ENCODE results near the gene CXorf58. TPM values are rescaled to one million over a fixed set of nuclear protein-coding genes. Genes with fewer than 3 reads are reported as not detected.
"Not testable (repeated sequence)": the region's sequence is repeated elsewhere in the genome, so short reads cannot be mapped to it uniquely, and the experiment has no call there.

CXorf58 gene
- total RNA-seq, result not detected
- not detected for polyA plus RNA-seq
- not detected for total RNA-seq

- Mint-ChIP-seq H3K27me3 (no peaks in the 10 kb centered on the region), H3K27ac (peak within 1 kb of the TSS; percentile 85 to 94 (median 90)), H3K4me1 (peaks cover 0 to 17% (median 8%) of the 10 kb centered on the region in 7 donors), H3K4me3 (peak within 1 kb of the TSS; percentile 79 to 88 (median 83)), H3K9me3 (no peaks in the 10 kb centered on the region), H3K36me3 (peaks cover 0 to 3% (median 0%) of the 10 kb centered on the region in 5 donors)
- POLR2A ChIA-PET, result interaction anchor here (0.6 to 3.5 kb wide), 7 partner anchors 45 to 152 kb away, joined by 3 to 28 read pairs (median 3); partner anchors contain the start of genes EIF2S3 and SAT1
- intact Hi-C loops (cut with micrococcal nuclease), result loop anchor here (1.0 to 10.0 kb wide), 12 partner anchors 24 to 785 kb away; partner anchors contain the start of genes EIF2S3 (in 2 of the 2), PRDX4 (in 2 of the 2), SAT1 (in 2 of the 2) and PDK3 (in 1 of the 2)
- CTCF ChIA-PET, result interaction anchor here (0.5 to 2.5 kb wide), 10 partner anchors 18 to 150 kb away, joined by 3 to 16 read pairs (median 4); partner anchors contain the start of gene EIF2S3
- Histone ChIP-seq H3K4me1 (ENCODE audit: control insufficient read depth in 2 of 2, insufficient read depth in 2 of 2, low read length in 2 of 2) (peaks cover 10 to 16% of the 10 kb centered on the region in 2 donors), H3K9me3 (ENCODE audit: control insufficient read depth in 2 of 3, low read length in 3 of 3) (no peaks in the 10 kb centered on the region), H3K27me3 (ENCODE audit: control insufficient read depth in 2 of 2, insufficient read depth in 2 of 2, low read length in 2 of 2) (no peaks in the 10 kb centered on the region), H3K36me3 (ENCODE audit: control insufficient read depth in 2 of 3, insufficient read depth in 3 of 3, low read length in 3 of 3) (no peaks in the 10 kb centered on the region), H3K27ac (ENCODE audit: low read depth, low read length) (peak within 1 kb of the TSS; percentile 88), H3K4me3 (ENCODE audit: low read length) (peak within 1 kb of the TSS; percentile 62)
- peak; percentile 95 for ATAC-seq
- DNase-seq, result peak; percentile 80 to 94 (median 91)
Observed at GRCh38 chrX:23907498-23908218, at the start of gene CXorf58, which contains the start of gene APOO. CXorf58 (plus strand) TSS chrX:23908006; CDS start chrX:23910303, 2,297 bp downstream. APOO (minus strand) TSS chrX:23907938; CDS start chrX:23907702, 236 bp downstream.

DNA sequence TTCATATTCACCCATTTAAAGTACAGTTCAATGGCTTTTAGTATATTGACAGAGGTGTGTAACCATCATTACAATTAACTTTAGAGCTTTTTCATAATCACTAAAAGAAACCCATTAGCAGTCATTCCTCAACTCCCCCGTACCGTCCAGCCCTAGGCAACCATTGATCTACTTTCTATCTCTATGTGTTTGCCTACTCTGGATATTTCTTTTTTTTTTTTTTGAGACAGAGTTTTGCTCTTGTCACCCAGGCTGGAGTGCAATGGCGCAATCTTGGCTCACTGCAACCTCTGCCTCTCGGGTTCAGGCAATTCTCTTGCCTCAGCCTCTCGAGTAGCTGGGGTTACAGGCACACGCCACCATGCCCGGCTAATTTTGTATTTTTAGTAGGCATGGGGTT is 48.6 kb upstream of the CXorf58 start:
- H3K27me3 Mint-ChIP-seq; H3K4me3 Mint-ChIP-seq; CTCF ChIA-PET; H3K4me1 ChIP-seq (ENCODE audit: control insufficient read depth in 2 of 2, insufficient read depth in 2 of 2, low read length in 2 of 2); H3K9me3 ChIP-seq (ENCODE audit: control insufficient read depth in 2 of 3, low read length in 3 of 3); H3K27ac Mint-ChIP-seq; intact Hi-C loops (cut with micrococcal nuclease); H3K4me3 ChIP-seq (ENCODE audit: low read length); ATAC-seq; H3K36me3 ChIP-seq (ENCODE audit: control insufficient read depth in 2 of 3, insufficient read depth in 3 of 3, low read length in 3 of 3); H3K27ac ChIP-seq (ENCODE audit: low read depth, low read length); H3K27me3 ChIP-seq (ENCODE audit: control insufficient read depth in 2 of 2, insufficient read depth in 2 of 2, low read length in 2 of 2); H3K4me1 Mint-ChIP-seq; H3K9me3 Mint-ChIP-seq; DNase-seq: not testable (repeated sequence)
- H3K36me3 Mint-ChIP-seq, result peaks cover 0 to 16% (median 10%) of the 10 kb centered on the region in 5 donors
- POLR2A ChIA-PET, result interaction anchor here (0.7 kb wide), 1 partner anchor 107 kb away, joined by 4 read pairs; no protein-coding TSS in a partner anchor

GRCh38 chrX:23861215-23861896 is 46.5 kb upstream of the CXorf58 start:
- intact Hi-C loops (cut with micrococcal nuclease), result no loop called here
- ATAC-seq (no peak), DNase-seq (no peak)
- H3K9me3 ChIP-seq (ENCODE audit: control insufficient read depth in 2 of 3, low read length in 3 of 3), result no peaks in the 10 kb centered on the region
- no peaks in the 10 kb centered on the region for H3K27me3 ChIP-seq (ENCODE audit: control insufficient read depth in 2 of 2, insufficient read depth in 2 of 2, low read length in 2 of 2)
- H3K4me3 Mint-ChIP-seq, result no peak overlapping the region
- H3K27ac Mint-ChIP-seq, result no peak overlapping the region
- H3K27ac ChIP-seq (ENCODE audit: low read depth, low read length), result no peak overlapping the region
- H3K27me3 Mint-ChIP-seq, result no peaks in the 10 kb centered on the region
- no peak overlapping the region for H3K4me3 ChIP-seq (ENCODE audit: low read length)
- H3K4me1 ChIP-seq (ENCODE audit: control insufficient read depth in 2 of 2, insufficient read depth in 2 of 2, low read length in 2 of 2), result no peaks in the 10 kb centered on the region
- H3K36me3 Mint-ChIP-seq, result peaks cover 0 to 16% (median 10%) of the 10 kb centered on the region in 5 donors
- H3K36me3 ChIP-seq (ENCODE audit: control insufficient read depth in 2 of 3, insufficient read depth in 3 of 3, low read length in 3 of 3), result no peaks in the 10 kb centered on the region
- peaks cover 0 to 1% (median 0%) of the 10 kb centered on the region in 11 donors for H3K9me3 Mint-ChIP-seq
- POLR2A ChIA-PET, result no interaction called here
- peaks cover 0 to 7% (median 0%) of the 10 kb centered on the region in 7 donors for H3K4me1 Mint-ChIP-seq
- CTCF ChIA-PET, result interaction anchor here (0.6 kb wide), 1 partner anchor 494 kb away, joined by 4 read pairs; no protein-coding TSS in a partner anchor

DNA sequence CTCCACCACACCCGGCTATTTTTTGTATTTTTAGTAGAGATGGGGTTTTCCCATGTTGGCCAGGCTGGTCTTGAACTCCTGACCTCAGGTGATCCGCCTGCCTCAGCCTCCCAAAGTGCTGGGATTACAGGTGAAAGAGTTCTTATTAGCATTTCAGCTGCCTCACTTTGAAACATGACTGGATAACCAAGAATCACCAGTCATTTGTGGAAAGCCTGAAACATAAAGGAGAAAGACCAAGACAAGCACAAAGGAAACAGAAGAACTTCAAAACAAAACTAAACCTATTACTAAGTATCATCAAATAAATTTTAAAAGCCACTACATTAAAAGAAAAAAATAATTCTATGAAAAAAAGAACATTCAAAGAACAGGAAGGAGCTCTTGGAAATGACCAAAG is 45.9 kb upstream of the CXorf58 start:
- CTCF ChIA-PET; H3K27me3 ChIP-seq (ENCODE audit: control insufficient read depth in 2 of 2, insufficient read depth in 2 of 2, low read length in 2 of 2); intact Hi-C loops (cut with micrococcal nuclease); ATAC-seq; H3K27me3 Mint-ChIP-seq; H3K36me3 ChIP-seq (ENCODE audit: control insufficient read depth in 2 of 3, insufficient read depth in 3 of 3, low read length in 3 of 3); H3K9me3 ChIP-seq (ENCODE audit: control insufficient read depth in 2 of 3, low read length in 3 of 3); H3K9me3 Mint-ChIP-seq; DNase-seq; H3K4me1 ChIP-seq (ENCODE audit: control insufficient read depth in 2 of 2, insufficient read depth in 2 of 2, low read length in 2 of 2); H3K27ac ChIP-seq (ENCODE audit: low read depth, low read length); H3K4me3 Mint-ChIP-seq; POLR2A ChIA-PET; H3K4me1 Mint-ChIP-seq; H3K4me3 ChIP-seq (ENCODE audit: low read length); H3K27ac Mint-ChIP-seq: not testable (repeated sequence)
- H3K36me3 Mint-ChIP-seq, result peaks cover 0 to 13% (median 10%) of the 10 kb centered on the region in 5 donors

DNA sequence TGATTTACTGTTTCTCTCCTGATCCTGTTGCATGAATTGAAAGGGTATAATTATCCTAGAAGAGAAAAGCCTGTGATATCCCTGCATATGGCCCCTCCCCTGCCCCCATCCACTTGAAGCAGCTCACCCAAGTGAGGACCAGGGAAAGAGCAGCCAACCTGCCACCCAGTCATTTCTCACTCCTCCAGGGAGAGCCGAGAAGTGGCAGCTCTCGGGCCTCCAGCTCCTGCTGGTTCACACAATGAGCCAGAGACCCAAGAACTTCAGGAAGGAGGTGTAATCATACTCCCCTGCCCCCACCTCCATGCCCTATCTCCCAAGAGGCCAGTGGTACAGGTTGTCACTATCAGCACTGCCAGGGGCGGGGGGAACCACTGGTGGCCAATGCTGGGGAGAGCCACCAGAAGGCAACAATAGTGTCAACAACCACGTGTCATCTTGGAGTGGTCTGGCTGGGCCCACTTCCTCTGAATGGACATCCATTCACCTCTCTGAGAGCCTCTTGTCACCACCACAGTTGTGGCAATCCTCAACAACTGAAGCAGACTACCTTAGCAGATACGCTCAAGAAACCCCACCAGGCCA is 43.0 kb upstream of the CXorf58 start:
- H3K27me3 Mint-ChIP-seq, result no peaks in the 10 kb centered on the region
- H3K4me3 Mint-ChIP-seq, result no peak overlapping the region
- Histone ChIP-seq H3K4me3 (ENCODE audit: low read length) (no peak overlapping the region), H3K27ac (ENCODE audit: low read depth, low read length) (no peak overlapping the region), H3K36me3 (ENCODE audit: control insufficient read depth in 2 of 3, insufficient read depth in 3 of 3, low read length in 3 of 3) (no peaks in the 10 kb centered on the region), H3K9me3 (ENCODE audit: control insufficient read depth in 2 of 3, low read length in 3 of 3) (no peaks in the 10 kb centered on the region), H3K27me3 (ENCODE audit: control insufficient read depth in 2 of 2, insufficient read depth in 2 of 2, low read length in 2 of 2) (no peaks in the 10 kb centered on the region), H3K4me1 (ENCODE audit: control insufficient read depth in 2 of 2, insufficient read depth in 2 of 2, low read length in 2 of 2) (no peaks in the 10 kb centered on the region)
- POLR2A ChIA-PET, result no interaction called here
- CTCF ChIA-PET, result no interaction called here
- no peak overlapping the region for H3K27ac Mint-ChIP-seq
- H3K36me3 Mint-ChIP-seq, result peaks cover 0 to 11% (median 8%) of the 10 kb centered on the region in 5 donors
- intact Hi-C loops (cut with micrococcal nuclease), result no loop called here
- peaks cover 0 to 7% (median 0%) of the 10 kb centered on the region in 7 donors for H3K4me1 Mint-ChIP-seq
- no peak for ATAC-seq
- DNase-seq, result no peak
- peaks cover 0 to 1% (median 0%) of the 10 kb centered on the region in 11 donors for H3K9me3 Mint-ChIP-seq

- no peaks in the 10 kb centered on the region for H3K27me3 ChIP-seq (ENCODE audit: control insufficient read depth in 2 of 2, insufficient read depth in 2 of 2, low read length in 2 of 2)
- ChIA-PET POLR2A (no interaction called here), CTCF (no interaction called here)
- ATAC-seq, result no peak
- no peaks in the 10 kb centered on the region for H3K9me3 Mint-ChIP-seq
- intact Hi-C loops (cut with micrococcal nuclease), result no loop called here
- H3K27ac ChIP-seq (ENCODE audit: low read depth, low read length), result no peak overlapping the region
- H3K36me3 ChIP-seq (ENCODE audit: control insufficient read depth in 2 of 3, insufficient read depth in 3 of 3, low read length in 3 of 3), result no peaks in the 10 kb centered on the region
- DNase-seq, result no peak
- H3K27ac Mint-ChIP-seq, result no peak overlapping the region
- H3K4me3 ChIP-seq (ENCODE audit: low read length), result no peak overlapping the region
- no peaks in the 10 kb centered on the region for H3K9me3 ChIP-seq (ENCODE audit: control insufficient read depth in 2 of 3, low read length in 3 of 3)
- H3K4me1 ChIP-seq (ENCODE audit: control insufficient read depth in 2 of 2, insufficient read depth in 2 of 2, low read length in 2 of 2), result no peaks in the 10 kb centered on the region
- H3K4me3 Mint-ChIP-seq, result no peak overlapping the region
- H3K27me3 Mint-ChIP-seq, result no peaks in the 10 kb centered on the region
- H3K4me1 Mint-ChIP-seq, result peaks cover 0 to 2% (median 0%) of the 10 kb centered on the region in 7 donors
- H3K36me3 Mint-ChIP-seq, result peaks cover 5 to 12% (median 9%) of the 10 kb centered on the region in 5 donors
Observed at GRCh38 chrX:23870041-23870440, 37.8 kb upstream of the CXorf58 start.

All from naive thymus-derived CD4-positive, alpha-beta T cell (primary cell).